MV-4-11 (cell line): ENCODE results near the gene STKLD1.
A peak's percentile ranks its signal among the peaks of the same experiment; 100 is the strongest.

ENCODE experiments used
- DNase-seq: peaks from one replicate; lab custom pipeline; 2025; lab: John Stamatoyannopoulos, UW

The STKLD1 gene

GRCh38 chr9:133417541-133418461 lies 41.6 kb downstream of the STKLD1 start, which contains the start of gene REXO4:
TSS of gene REXO4 (minus strand) at chr9:133418010. CDS start at chr9:133417844, 166 bp downstream.
- DNase-seq, result peak; percentile 88

DNA sequence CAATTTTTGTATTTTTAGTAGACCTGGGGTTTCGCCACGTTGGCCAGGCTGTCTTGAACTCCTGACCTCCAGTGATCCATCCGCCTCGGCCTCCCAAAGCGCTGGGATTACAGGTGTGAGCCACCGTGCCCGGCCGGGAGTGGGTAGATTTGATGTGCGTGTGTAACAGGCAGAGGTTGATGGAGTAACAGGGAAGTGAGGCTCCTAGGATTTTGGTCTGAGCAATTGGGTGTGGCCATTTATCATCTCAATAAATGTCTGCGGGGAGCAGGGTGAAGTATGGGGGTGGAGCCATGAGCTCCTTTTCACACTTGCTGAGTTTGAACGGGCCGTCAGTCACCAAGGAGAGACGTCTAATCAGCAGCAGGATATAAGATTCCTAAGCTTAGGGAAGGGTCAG lies 42.8 kb downstream of the STKLD1 start:
- DNase-seq, result no peak

- DNase-seq, result peak; percentile 53
These were observed 44.2 kb downstream of the STKLD1 start for GRCh38 chr9:133420392-133420827.

- DNase-seq, result no peak
These were observed 45.7 kb downstream of the STKLD1 start, which contains the start of gene ADAMTS13 for GRCh38 chr9:133421615-133422542. TSS of gene ADAMTS13 (plus strand) at chr9:133422367. CDS start at chr9:133422444, 77 bp downstream.

DNA sequence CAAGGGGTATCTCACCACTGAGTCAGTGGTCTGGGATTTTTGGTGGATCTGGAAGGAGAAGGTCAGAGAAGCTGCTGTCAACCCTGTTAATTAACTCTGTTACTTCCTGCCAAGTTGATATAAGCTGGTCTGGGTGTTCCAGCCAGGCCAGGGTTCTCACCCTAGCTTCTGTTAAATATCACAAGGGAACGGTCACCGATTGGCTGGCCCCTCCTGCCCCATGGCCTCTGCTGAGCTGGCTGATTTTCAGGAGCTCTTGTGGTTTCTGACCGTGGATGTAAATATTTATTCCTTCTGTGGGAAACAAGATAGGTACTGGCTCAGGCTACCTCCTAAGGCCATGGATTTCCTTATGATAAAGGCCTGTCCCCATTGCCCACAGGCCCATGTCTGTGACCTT lies 47.0 kb downstream of the STKLD1 start:
- DNase-seq, result no peak

DNA sequence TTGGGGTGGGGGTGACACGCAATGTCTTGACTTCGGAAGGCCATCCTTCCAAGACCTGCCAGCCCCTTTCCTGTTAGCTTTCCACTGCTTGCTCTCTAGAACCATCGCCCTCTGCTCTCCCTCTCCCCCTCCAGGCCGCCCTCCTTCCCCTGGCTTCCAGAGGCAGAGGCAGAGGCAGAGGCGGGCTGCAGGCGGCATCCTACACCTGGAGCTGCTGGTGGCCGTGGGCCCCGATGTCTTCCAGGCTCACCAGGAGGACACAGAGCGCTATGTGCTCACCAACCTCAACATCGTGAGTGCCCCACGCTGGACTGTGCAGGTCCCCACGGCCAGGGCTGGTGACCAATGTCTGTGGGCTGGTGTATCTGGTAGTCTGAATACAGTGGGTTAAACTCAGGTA lies 48.0 kb downstream of the STKLD1 start:
- DNase-seq, result no peak

- DNase-seq, result no peak
These were observed 49.0 kb downstream of the STKLD1 start for GRCh38 chr9:133425049-133425632.

DNA sequence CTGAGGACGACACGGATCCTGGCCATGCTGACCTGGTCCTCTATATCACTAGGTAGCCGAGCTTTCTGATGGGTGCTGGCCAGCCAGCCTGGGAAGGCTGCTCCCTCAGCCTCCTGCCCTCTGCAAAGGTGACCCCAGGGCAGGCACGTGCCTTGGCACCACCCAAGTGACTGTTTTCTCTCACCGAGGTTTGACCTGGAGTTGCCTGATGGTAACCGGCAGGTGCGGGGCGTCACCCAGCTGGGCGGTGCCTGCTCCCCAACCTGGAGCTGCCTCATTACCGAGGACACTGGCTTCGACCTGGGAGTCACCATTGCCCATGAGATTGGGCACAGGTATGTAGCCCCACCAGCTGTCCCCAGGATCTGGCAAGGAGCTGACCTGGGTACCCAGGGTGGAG lies 49.8 kb downstream of the STKLD1 start:
- no peak for DNase-seq

DNA sequence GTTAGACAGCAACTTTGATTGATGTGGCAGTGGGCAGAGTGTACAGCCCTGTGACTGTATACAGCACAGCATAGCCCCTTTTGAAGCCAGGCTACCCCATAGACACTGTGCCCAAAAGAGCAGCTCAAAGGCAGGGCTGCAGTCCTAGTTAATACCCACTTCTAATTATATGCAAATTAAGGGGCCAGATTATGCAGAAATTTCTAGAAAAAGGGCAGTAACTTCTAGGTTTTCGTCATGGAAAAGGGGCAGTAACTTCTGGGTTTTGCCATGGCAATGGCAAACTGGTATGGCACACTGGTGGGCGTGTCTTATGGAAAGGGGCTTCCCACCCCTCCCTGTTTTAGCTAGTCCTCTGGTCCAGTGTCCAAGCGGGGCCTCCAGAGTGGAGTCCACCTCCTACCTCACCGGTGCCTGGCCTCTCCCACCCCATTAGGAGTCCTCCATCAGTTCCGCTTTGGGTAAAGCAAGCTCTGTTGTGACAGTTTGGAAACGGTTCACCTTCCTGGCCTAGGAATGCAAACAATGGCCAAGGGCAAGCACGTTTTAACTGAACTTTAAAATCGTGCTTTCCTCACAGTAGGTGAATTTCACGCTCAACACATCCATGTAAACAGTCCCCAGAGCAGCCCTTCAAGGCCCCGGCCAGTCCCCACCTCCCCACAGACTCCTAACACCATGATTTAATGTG lies 51.6 kb downstream of the STKLD1 start:
- no peak for DNase-seq

- no peak for DNase-seq
These were observed 52.5 kb downstream of the STKLD1 start for GRCh38 chr9:133428617-133429101.

- no peak for DNase-seq
These were observed 53.0 kb downstream of the STKLD1 start for GRCh38 chr9:133429214-133429613.

GRCh38 chr9:133429641-133430161 lies 53.5 kb downstream of the STKLD1 start:
- no peak for DNase-seq

GRCh38 chr9:133430244-133430643 lies 54.1 kb downstream of the STKLD1 start:
- DNase-seq, result peak; percentile 68

- no peak for DNase-seq
These were observed 57.2 kb downstream of the STKLD1 start for GRCh38 chr9:133433351-133433843.

- DNase-seq, result no peak
These were observed 60.5 kb downstream of the STKLD1 start for GRCh38 chr9:133436681-133437080.

- no peak for DNase-seq
These were observed 61.8 kb downstream of the STKLD1 start for GRCh38 chr9:133437753-133438531.

DNA sequence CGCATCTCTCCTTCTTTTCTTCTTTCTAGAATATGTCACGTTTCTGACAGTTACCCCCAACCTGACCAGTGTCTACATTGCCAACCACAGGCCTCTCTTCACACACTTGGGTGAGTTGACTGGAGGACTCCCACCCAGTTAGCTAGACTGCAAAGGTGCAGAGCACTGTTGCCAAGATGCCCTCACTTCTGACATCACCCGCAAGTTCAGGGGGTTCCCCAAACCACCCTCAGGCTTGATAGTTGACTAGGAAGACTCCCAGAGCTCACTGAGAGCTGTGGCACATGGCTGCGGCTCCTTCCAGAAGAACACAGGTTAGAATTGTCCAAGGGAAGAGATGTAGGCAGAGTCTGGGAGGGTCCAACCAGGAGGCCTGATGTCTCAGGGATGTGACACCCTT lies 63.2 kb downstream of the STKLD1 start:
- DNase-seq, result no peak

DNA sequence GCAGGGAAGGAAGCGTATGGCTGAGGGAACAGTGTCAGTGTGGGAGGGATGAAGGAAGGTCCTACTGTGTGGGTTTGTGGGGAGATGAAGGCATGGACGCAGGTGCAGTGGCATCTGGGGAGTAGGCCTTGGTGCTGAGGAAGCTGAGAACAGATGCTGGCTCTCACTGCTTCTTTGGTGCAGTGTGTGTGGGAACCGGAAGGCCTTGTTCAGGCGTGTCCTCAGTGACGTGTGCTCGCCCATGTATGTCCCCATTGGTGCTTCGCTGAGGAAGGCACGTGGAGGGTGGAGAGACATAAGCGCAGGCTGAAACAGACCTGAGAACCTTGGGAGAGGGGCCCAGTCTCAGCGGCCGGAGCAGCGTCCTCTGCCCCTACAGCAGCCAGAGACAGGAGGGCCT lies 64.7 kb downstream of the STKLD1 start:
- no peak for DNase-seq

- DNase-seq, result no peak
These were observed 65.4 kb downstream of the STKLD1 start for GRCh38 chr9:133441571-133441970.

GRCh38 chr9:133443248-133443647 lies 67.1 kb downstream of the STKLD1 start:
- no peak for DNase-seq
